Hepatocyte (in vitro differentiated cells): ENCODE measurements around the gene LRRC37A3.
"Not testable (repeated sequence)": the region's sequence is repeated elsewhere in the genome, so short reads cannot be mapped to it uniquely, and the experiment has no call there.

Experiments
- CTCF ChIP-seq: fragments of 200-600 bp; sonication (generic); IDR thresholded peaks from 2 replicates; pipeline ENCODE4 v1.5.1; 2016; ENCODE audit warnings: antibody characterized with exemption, mild to moderate bottlenecking; ENCODE audit not compliant: poor library complexity
- EZH2 ChIP-seq: fragments of 200-600 bp; sonication (generic); IDR thresholded peaks from 2 replicates; pipeline ENCODE4 v1.6.1; 2016; ENCODE audit warnings: antibody characterized with exemption, mild to moderate bottlenecking, borderline replicate concordance
- EZH2phosphoT487 ChIP-seq: fragments of 200-600 bp; sonication (generic); IDR thresholded peaks from one replicate; pipeline ENCODE4 v1.6.1; 2018; ENCODE audit warnings: antibody characterized with exemption, mild to moderate bottlenecking, low read depth, moderate library complexity; ENCODE audit not compliant: unreplicated experiment, severe bottlenecking

DNA sequence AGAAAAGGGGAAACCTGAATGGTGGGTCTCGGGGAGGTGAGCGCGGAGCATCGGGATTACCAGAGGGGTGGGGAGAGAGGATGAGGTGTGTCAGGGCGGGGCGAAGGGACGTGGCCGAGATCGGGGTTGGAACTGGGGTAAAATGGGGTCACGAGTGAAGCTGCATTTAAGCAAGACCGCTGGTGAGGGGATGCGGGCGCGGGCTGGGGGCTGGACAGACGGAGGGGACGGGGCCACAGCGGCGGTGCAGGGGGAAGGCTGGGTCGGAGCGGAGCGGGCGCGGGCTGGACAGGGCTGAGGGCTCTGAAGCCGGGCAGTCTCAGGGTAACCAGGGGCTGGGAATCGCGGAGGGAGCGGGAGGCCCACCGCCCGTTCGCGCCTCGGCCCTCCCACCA lies 82.7 kb downstream of the LRRC37A3 start:
- TF ChIP-seq EZH2, CTCF, EZH2phosphoT487: not testable (repeated sequence)
